GM19239 (cell line): ENCODE results near the gene NUP98.
"Not testable (repeated sequence)": the region's sequence is repeated elsewhere in the genome, so short reads cannot be mapped to it uniquely, and the experiment has no call there.

Experiments used
- DNase-seq: peaks from one replicate; pipeline ENCODE4 v3.0.0; 2011; ENCODE audit warnings: low spot score; ENCODE audit not compliant: insufficient read length
- FAIRE-seq: peaks from 2 replicates; lab custom pipeline; 2011; peaks lifted over from hg19 to GRCh38; lab: Jason Lieb, UNC

NUP98 gene

GRCh38 chr11:3802011-3802790 is 4.8 kb upstream of the NUP98 start:
- FAIRE-seq (no peak), DNase-seq (no peak)

- no peak for FAIRE-seq
These were observed 2.5 kb upstream of the NUP98 start for GRCh38 chr11:3799873-3800272.

GRCh38 chr11:3799143-3799542 is 1.8 kb upstream of the NUP98 start:
- FAIRE-seq (no peak), DNase-seq (no peak)

More at GRCh38 chr11:3799873-3800272, 2.5 kb upstream of the NUP98 start:
- no peak for DNase-seq

GRCh38 chr11:3796801-3797328 is 489 bp downstream of the NUP98 start:
- DNase-seq, result no peak

GRCh38 chr11:3796346-3796745 is 1.0 kb downstream of the NUP98 start:
- FAIRE-seq (peak; percentile 52), DNase-seq (no peak)

More at GRCh38 chr11:3796801-3797328, 489 bp downstream of the NUP98 start:
- FAIRE-seq, result peak; percentile 18

GRCh38 chr11:3796002-3796311 is 1.4 kb downstream of the NUP98 start:
- DNase-seq (no peak), FAIRE-seq (no peak)

GRCh38 chr11:3795131-3796001 is 2.0 kb downstream of the NUP98 start:
- no peak for DNase-seq
- no peak for FAIRE-seq

GRCh38 chr11:3794387-3794786 is 3.0 kb downstream of the NUP98 start:
- not testable (repeated sequence) for DNase-seq, FAIRE-seq

GRCh38 chr11:3786781-3787428 is 10.4 kb downstream of the NUP98 start:
- no peak for FAIRE-seq
- no peak for DNase-seq

GRCh38 chr11:3783611-3784010 is 13.7 kb downstream of the NUP98 start:
- DNase-seq, result no peak
- peak; percentile 39 for FAIRE-seq

GRCh38 chr11:3782963-3783362 is 14.4 kb downstream of the NUP98 start:
- DNase-seq (no peak), FAIRE-seq (no peak)

GRCh38 chr11:3781423-3781822 is 15.9 kb downstream of the NUP98 start:
- DNase-seq (no peak), FAIRE-seq (no peak)

GRCh38 chr11:3775736-3776406 is 21.5 kb downstream of the NUP98 start:
- FAIRE-seq (no peak), DNase-seq (no peak)

GRCh38 chr11:3773180-3773579 is 24.2 kb downstream of the NUP98 start:
- FAIRE-seq, result no peak
- DNase-seq, result no peak

- FAIRE-seq (no peak), DNase-seq (no peak)
These were observed 29.8 kb downstream of the NUP98 start for GRCh38 chr11:3767536-3767935.

- DNase-seq, FAIRE-seq: not testable (repeated sequence)
These were observed 30.5 kb downstream of the NUP98 start for GRCh38 chr11:3766836-3767235.

- no peak for FAIRE-seq
- DNase-seq, result no peak
These were observed 33.1 kb downstream of the NUP98 start for GRCh38 chr11:3764266-3764665.

GRCh38 chr11:3755151-3755550 is 42.2 kb downstream of the NUP98 start:
- DNase-seq (no peak), FAIRE-seq (no peak)

GRCh38 chr11:3753110-3753509 is 44.2 kb downstream of the NUP98 start:
- DNase-seq (no peak), FAIRE-seq (no peak)

GRCh38 chr11:3747704-3748103 is 49.6 kb downstream of the NUP98 start:
- no peak for FAIRE-seq

More at GRCh38 chr11:3747704-3748103, 49.6 kb downstream of the NUP98 start:
- no peak for DNase-seq
